Muscle of leg (tissue), 11 donors: Measurements from ENCODE around the gene NRXN3. TPM values are rescaled to one million over a fixed set of nuclear protein-coding genes. Genes with fewer than 3 reads are reported as not detected.
A peak's percentile ranks its signal among the peaks of the same experiment; 100 is the strongest.

Experiments used
- DNase-seq: peaks from one replicate; pipeline ENCODE4 v3.0.0; 2013
- H3K27ac ChIP-seq: one replicate; pipeline ENCODE4 v1.5.1; 2013; ENCODE audit warnings: mild to moderate bottlenecking, low read length, control low read depth
- H3K27me3 ChIP-seq: one replicate; pipeline ENCODE4 v1.6.1; 2013; ENCODE audit warnings: low read length; ENCODE audit not compliant: control insufficient read depth, insufficient read depth
- H3K36me3 ChIP-seq: one replicate; pipeline ENCODE4 v1.6.1; 2013; ENCODE audit warnings: low read length; ENCODE audit not compliant: control insufficient read depth, insufficient read depth
- H3K4me1 ChIP-seq: one replicate; pipeline ENCODE4 v1.6.1; 2013; ENCODE audit warnings: low read length; ENCODE audit not compliant: control insufficient read depth, insufficient read depth
- H3K4me3 ChIP-seq: one replicate; pipeline ENCODE4 v1.5.1; 2013; ENCODE audit warnings: low read length, control low read depth
- H3K9me3 ChIP-seq: replicated peaks from 2 replicates; pipeline ENCODE4 v1.6.1; 2013; ENCODE audit warnings: low read depth, low read length; ENCODE audit not compliant: control insufficient read depth
- WGBS: methylation state at CpG from one replicate; pipeline ENCODE4 v1.1.5; 2013; ENCODE audit warnings: missing lambda C conversion rate; ENCODE audit not compliant: insufficient coverage; 5-methylcytosine and 5-hydroxymethylcytosine counted together
- polyA plus RNA-seq, 8 donors: library from polyadenylated mRNA; unstranded; fragments of 120-200 nt; gene quantifications; one replicate each; pipeline versions ENCODE4 v1.2.1 to v1.2.3, GENCODE V29; 2013; ENCODE audit warnings: inconsistent platforms in 1 of 8, low replicate concordance in 1 of 8; ENCODE audit not compliant: insufficient read length in 8 of 8, insufficient read depth in 1 of 8
- total RNA-seq: library from RNA; stranded (reverse); fragments of 120-200 nt; gene quantifications from one replicate; pipeline ENCODE4 v1.2.4, GENCODE V29; 2013

NRXN3 gene
- total and polyA plus RNA-seq, 9 donors, result 0.49 to 1.9 (median 0.69) TPM

DNA sequence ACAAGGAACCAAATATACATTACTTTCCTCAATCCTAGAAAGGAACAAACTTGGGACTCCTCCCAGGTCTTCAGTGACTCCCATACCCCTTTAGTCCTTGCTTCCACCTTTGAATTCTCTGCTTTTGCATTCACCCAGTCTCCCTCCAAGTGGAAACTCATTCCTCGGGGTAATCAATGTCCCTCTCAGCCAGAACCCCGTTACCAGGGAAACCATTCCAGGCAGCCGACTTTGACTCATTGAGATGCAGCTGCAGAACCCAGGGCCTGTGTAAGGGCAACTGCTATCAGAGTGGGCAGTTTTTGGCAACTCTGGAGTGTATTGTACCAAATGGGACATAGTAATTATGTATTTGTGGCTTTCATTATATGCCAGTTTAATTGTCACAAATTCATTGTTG, 186.2 kb downstream of the NRXN3 start:
- H3K27ac ChIP-seq, result no peak overlapping the region

DNA sequence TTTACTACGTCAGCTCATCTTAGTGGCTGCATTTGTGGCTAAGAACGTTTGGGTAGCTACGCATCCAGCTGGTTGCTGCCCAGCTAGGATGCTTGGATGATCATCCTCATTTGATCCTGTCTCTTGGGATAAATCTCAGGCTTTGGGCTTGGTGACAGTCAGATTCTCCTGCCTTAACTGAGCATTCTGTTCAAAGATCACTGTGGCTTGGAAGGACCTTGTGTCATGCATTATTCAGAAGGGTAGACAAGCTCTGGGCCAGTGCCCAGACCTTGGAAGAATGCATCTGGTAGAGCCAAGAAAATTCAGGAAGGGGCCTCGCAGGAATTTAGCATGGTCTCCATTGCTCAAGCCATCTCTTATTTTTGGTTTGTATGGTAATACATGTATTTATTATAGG, 188.4 kb downstream of the NRXN3 start:
- no peak overlapping the region for H3K27ac ChIP-seq
- no peaks in the 10 kb centered on the region for H3K27me3 ChIP-seq
- no peak overlapping the region for H3K4me3 ChIP-seq
- no peaks in the 10 kb centered on the region for H3K4me1 ChIP-seq
- 61% methylated on average over 3 of the region's 4 CpGs for WGBS
- H3K36me3 ChIP-seq, result no peaks in the 10 kb centered on the region
- DNase-seq, result no peak
- no peaks in the 10 kb centered on the region for H3K9me3 ChIP-seq

More for the DNA sequence above, 186.2 kb downstream of the NRXN3 start:
- WGBS, result 35% methylated on average over 3 of the region's 3 CpGs
- DNase-seq, result no peak
- no peaks in the 10 kb centered on the region for H3K27me3 ChIP-seq
- H3K36me3 ChIP-seq, result no peaks in the 10 kb centered on the region
- H3K4me3 ChIP-seq, result no peak overlapping the region
- no peaks in the 10 kb centered on the region for H3K9me3 ChIP-seq
- H3K4me1 ChIP-seq, result no peaks in the 10 kb centered on the region

DNA sequence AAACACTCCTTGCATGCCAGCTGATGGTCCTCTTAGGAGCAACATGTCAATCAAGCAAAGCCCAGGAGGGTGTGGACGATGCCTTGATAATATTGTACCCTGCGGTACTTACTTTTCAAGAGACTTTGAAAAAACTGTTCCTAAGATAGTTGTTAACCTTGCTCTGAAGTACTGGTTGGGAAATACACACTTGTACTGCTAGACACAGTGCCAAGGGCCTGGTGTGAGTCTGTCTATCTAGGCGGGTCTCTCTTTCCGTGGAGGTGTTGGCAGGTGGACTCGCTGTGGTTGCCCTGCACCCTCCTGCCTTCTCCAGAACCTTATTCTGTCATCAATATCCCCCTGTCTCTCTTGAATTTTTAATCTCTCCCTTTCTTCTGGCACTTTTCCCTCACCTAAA, 189.4 kb downstream of the NRXN3 start:
- no peak for DNase-seq
- H3K9me3 ChIP-seq, result no peaks in the 10 kb centered on the region
- no peaks in the 10 kb centered on the region for H3K36me3 ChIP-seq
- no peak overlapping the region for H3K4me3 ChIP-seq
- 86% methylated on average over 5 of the region's 5 CpGs for WGBS
- H3K4me1 ChIP-seq, result no peaks in the 10 kb centered on the region
- H3K27me3 ChIP-seq, result no peaks in the 10 kb centered on the region
- H3K27ac ChIP-seq, result no peak overlapping the region

GRCh38 chr14:78363008-78363407, 192.8 kb downstream of the NRXN3 start:
- Histone ChIP-seq H3K27me3 (no peaks in the 10 kb centered on the region), H3K36me3 (no peaks in the 10 kb centered on the region), H3K27ac (no peak overlapping the region), H3K4me3 (no peak overlapping the region), H3K9me3 (no peaks in the 10 kb centered on the region), H3K4me1 (no peaks in the 10 kb centered on the region)
- no peak for DNase-seq
- 85% methylated on average over 2 of the region's 4 CpGs for WGBS

- no peak overlapping the region for H3K27ac ChIP-seq
- no peaks in the 10 kb centered on the region for H3K9me3 ChIP-seq
- no peak for DNase-seq
- no peaks in the 10 kb centered on the region for H3K27me3 ChIP-seq
- no peak overlapping the region for H3K4me3 ChIP-seq
- H3K4me1 ChIP-seq, result no peaks in the 10 kb centered on the region
- H3K36me3 ChIP-seq, result no peaks in the 10 kb centered on the region
These were observed 197.2 kb downstream of the NRXN3 start for GRCh38 chr14:78367355-78367754.

DNA sequence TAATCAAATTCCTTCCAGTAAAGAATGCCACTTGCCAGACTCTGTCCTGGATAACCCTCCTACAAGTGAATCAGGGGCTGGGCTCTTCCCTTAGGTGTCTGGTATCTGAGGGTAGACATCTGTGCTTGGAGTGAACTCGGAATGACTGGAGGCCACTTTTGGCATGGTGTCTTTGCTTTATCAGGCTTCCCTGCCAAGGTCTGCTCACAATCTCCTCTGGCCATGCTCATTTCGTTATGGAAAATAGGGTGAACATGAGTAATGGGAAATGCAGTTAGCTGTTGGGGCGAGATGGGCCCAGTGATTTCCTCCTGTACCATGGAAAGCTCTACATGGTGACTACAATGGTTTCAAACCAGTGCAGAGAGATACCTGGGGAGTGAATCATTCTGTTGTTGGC, 212.9 kb downstream of the NRXN3 start:
- 83% methylated on average over 1 of the region's 3 CpGs for WGBS

DNA sequence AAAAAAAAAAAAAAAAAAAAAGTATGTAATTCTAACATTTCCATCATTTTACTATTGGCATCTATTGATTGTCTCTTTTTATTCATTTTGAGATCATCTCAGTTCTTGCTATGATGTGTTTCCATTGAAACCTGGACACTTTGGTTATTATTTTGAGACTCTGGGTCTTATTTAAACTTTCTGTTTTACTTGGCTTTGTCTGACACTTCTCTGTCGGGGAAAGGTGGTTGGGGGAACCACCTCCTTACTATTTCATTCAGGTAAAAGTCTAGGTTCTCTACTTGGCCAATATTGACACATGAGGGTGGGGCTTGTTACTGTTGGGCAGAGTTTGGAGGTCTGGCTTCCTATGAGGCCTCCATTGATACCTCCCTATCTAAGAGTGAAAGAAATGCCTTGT, 228.0 kb downstream of the NRXN3 start:
- H3K9me3 ChIP-seq, result no peaks in the 10 kb centered on the region
- H3K36me3 ChIP-seq, result no peaks in the 10 kb centered on the region
- no peaks in the 10 kb centered on the region for H3K27me3 ChIP-seq
- no peak overlapping the region for H3K4me3 ChIP-seq
- no peaks in the 10 kb centered on the region for H3K4me1 ChIP-seq
- no peak overlapping the region for H3K27ac ChIP-seq
- no peak for DNase-seq
- WGBS, result no CpG with 5 or more reads among the region's 1 CpG

More for the DNA sequence above, 212.9 kb downstream of the NRXN3 start:
- no peaks in the 10 kb centered on the region for H3K36me3 ChIP-seq
- no peak overlapping the region for H3K27ac ChIP-seq
- H3K4me1 ChIP-seq, result no peaks in the 10 kb centered on the region
- H3K27me3 ChIP-seq, result no peaks in the 10 kb centered on the region
- no peaks in the 10 kb centered on the region for H3K9me3 ChIP-seq
- DNase-seq, result no peak
- H3K4me3 ChIP-seq, result no peak overlapping the region

GRCh38 chr14:78399316-78399889, 229.2 kb downstream of the NRXN3 start:
- H3K27ac ChIP-seq, result no peak overlapping the region
- H3K36me3 ChIP-seq, result no peaks in the 10 kb centered on the region
- no peaks in the 10 kb centered on the region for H3K9me3 ChIP-seq
- no peaks in the 10 kb centered on the region for H3K4me1 ChIP-seq
- H3K27me3 ChIP-seq, result no peaks in the 10 kb centered on the region
- peak; percentile 13 for DNase-seq
- no peak overlapping the region for H3K4me3 ChIP-seq
- WGBS, result 0% methylated on average over 1 of the region's 3 CpGs

GRCh38 chr14:78401866-78402265, 231.7 kb downstream of the NRXN3 start:
- no peaks in the 10 kb centered on the region for H3K27me3 ChIP-seq
- no CpG with 5 or more reads among the region's 3 CpGs for WGBS

GRCh38 chr14:78403278-78403815, 233.2 kb downstream of the NRXN3 start:
- no peak overlapping the region for H3K27ac ChIP-seq
- no peaks in the 10 kb centered on the region for H3K36me3 ChIP-seq
- WGBS, result 24% methylated on average over 5 of the region's 8 CpGs
- no peak overlapping the region for H3K4me3 ChIP-seq
- H3K9me3 ChIP-seq, result no peaks in the 10 kb centered on the region
- H3K4me1 ChIP-seq, result no peaks in the 10 kb centered on the region
- H3K27me3 ChIP-seq, result no peaks in the 10 kb centered on the region
- no peak for DNase-seq

More at GRCh38 chr14:78401866-78402265, 231.7 kb downstream of the NRXN3 start:
- H3K4me1 ChIP-seq, result no peaks in the 10 kb centered on the region
- no peak overlapping the region for H3K27ac ChIP-seq
- H3K36me3 ChIP-seq, result no peaks in the 10 kb centered on the region
- H3K4me3 ChIP-seq, result no peak overlapping the region
- no peaks in the 10 kb centered on the region for H3K9me3 ChIP-seq
- DNase-seq, result no peak
